Measurements from ENCODE around the gene TSPAN6.

The TSPAN6 gene

DNA sequence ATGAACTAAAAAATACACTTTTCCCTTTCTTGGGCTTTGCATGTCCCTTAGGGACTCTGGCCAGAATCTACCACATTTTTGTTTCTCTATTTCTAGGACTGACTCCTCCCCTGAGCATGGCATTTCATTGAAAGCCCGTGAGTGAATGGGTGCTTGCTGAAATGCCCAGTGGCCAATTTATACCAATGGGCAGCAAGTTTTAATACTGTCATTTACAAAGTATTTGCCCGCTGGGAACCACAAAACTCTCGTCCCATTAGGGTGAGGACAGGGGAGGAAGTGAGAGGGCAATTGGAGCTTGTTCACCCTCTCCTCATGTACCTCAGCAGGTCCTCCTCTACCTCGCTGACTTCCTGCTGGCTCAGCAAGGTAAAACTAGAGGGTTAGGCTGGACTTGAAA lies 8.5 kb upstream of the TSPAN6 start:
- DNase-seq, result peak; percentile 21

- no peak for DNase-seq
These were observed 7.6 kb upstream of the TSPAN6 start, which contains the start of gene SRPX2 for GRCh38 chrX:100643956-100644860. Gene SRPX2, plus strand, starts transcription at chrX:100644199. Its CDS starts 2,124 bp downstream, at chrX:100646323.

GRCh38 chrX:100643212-100643611 lies 6.6 kb upstream of the TSPAN6 start:
- DNase-seq, result no peak

DNA sequence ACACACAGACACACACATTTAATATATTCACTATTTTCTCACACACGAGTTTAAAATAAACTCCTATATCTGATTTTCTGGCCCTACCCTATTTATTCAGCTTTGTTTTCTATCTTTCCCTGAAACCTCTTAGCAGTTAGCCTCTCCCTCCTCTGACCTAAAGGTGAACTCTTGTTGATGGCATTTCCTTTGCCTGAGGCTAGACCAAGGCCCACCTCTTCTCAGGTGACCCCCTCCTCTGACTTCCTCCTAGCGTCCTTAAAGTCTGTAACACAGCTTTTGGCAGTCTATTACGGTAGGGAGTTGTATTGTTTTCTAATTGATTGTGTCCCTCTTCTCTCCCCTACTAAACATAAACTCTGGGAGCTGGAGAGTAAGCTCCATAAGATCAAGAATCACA lies 5.7 kb upstream of the TSPAN6 start:
- DNase-seq, result no peak

- DNase-seq, result no peak
These were observed 651 bp downstream of the TSPAN6 start for GRCh38 chrX:100635989-100636320.

DNA sequence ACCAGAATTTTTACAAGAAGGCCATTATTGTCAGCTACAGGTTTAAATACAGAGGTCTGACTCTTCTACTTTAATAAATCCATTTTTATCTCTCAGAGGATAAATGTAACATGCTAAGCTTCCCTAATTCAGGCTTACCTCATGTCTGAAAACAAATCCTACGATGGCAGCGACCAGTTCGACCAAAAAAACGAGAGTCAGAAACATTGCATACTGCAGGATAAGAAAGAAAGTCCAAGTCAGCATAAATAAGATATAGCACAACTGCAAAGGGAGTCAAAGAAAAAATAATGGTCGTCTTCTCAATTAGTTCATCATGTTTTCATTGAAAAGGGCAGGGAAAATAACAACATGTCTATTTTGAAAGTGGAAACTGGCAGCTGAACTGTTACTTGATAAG lies 1.6 kb downstream of the TSPAN6 start:
- no peak for DNase-seq

DNA sequence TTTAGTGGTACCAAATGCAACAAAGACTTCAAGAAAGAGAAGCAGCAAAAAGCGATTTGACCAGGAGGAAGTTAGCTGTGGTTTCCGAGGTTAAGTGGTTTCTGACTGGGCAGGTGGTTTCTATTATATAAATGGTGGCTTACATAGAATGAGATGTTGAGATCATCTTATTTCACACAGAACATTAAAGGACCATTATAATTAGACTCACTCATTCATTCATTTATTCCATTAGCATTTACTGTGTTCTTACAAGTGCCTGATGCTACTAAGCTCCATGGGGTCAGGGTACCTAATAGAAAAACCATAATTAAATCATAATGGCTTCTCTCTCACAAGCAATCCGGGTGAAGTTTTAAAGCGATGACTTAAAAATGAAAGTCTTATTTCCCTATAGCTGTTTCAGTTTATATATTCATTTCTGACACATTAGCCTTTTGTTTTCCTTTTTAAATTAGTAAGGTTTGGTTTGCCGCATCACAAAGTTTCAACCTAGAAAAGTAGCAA lies 10.6 kb downstream of the TSPAN6 start:
- DNase-seq, result peak; percentile 26

DNA sequence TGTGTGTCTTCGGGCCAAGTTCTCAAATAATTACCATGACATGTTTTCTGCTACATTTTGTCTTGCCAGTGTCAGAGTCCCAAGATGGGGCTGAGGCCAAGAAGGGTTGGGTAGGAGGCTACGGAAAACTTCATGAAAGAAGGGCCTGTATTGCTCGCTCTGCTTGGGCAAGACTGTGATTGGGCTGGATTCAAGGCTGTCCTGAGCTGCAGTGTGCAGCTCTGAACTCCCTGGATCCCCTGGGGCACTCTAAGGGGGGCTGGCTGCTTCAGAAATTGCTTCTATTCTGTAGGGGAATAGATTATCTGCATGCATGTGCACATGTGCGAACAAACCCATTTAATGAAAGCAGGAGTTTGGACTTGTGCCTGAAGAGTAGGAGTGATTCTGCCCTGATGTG lies 13.6 kb downstream of the TSPAN6 start:
- DNase-seq, result no peak

- DNase-seq, result peak; percentile 8
These were observed 21.6 kb downstream of the TSPAN6 start for GRCh38 chrX:100615005-100615404.

DNA sequence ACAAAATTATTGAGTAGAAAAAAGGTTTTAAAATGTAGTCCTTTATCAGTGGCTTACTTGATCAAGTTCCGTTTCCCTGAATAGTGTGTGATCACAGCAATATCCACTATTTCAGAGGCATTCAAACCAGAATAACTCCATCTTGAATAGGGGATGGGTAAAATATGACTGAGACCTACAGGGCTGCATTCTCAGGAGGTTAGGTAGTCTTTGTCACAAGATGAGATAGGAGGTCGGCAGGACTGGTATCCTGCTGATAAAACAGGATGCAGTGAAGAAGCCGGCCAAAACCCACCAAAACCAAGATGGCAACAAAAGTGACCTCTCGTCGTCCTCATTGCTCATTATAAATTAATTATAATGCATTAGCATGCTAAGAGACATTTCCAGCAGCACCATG lies 24.7 kb downstream of the TSPAN6 start:
- DNase-seq, result no peak

- DNase-seq, result no peak
These were observed 27.0 kb downstream of the TSPAN6 start for GRCh38 chrX:100609591-100609990.

- no peak for DNase-seq
These were observed 29.9 kb downstream of the TSPAN6 start for GRCh38 chrX:100606753-100607152.

- no peak for DNase-seq
These were observed 35.8 kb downstream of the TSPAN6 start for GRCh38 chrX:100600758-100601157.

DNA sequence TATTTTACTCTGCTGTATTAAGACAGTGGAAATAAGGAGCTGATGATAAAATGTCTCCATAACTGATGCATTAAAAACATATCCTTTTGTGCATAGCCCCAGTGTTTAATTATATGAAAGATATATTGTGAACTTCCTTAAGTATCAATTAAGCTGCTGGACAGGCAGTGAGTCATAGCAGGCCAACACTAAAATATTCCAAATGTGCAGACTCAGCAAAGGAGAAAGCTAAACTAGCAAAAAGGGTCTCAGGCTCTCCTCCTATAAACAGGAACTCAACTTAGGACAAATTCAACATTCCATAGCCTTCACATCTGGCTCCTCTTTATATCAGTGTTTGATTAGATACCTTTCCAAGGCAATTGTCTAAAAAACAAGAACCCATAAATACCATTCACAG lies 36.3 kb downstream of the TSPAN6 start:
- DNase-seq, result no peak

DNA sequence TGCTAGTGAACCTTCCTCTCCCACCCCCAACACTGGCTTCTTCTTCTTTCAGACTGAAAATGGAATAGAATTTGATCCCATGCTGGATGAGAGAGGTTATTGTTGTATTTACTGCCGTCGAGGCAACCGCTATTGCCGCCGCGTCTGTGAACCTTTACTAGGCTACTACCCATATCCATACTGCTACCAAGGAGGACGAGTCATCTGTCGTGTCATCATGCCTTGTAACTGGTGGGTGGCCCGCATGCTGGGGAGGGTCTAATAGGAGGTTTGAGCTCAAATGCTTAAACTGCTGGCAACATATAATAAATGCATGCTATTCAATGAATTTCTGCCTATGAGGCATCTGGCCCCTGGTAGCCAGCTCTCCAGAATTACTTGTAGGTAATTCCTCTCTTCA lies 37.1 kb downstream of the TSPAN6 start:
- DNase-seq, result no peak

- no peak for DNase-seq
These were observed 40.0 kb downstream of the TSPAN6 start for GRCh38 chrX:100596601-100597000.

DNA sequence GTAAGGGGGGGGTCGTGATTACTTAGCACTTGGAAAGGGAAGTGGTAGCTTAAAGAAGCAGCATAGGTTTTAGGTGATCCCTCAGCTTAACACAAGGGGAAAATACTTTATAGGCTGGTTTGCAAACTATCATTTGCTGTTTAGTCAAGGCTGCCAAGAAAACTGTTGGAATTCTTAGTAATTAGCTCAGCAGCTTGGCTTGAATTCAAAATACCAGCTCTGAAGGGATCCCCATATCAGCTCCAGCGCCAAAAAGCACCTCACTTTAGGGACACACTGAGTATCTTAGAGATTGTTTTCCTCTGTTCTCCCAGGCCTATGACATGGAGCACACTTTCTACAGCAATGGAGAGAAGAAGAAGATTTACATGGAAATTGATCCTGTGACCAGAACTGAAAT lies 43.0 kb downstream of the TSPAN6 start:
- DNase-seq, result no peak

DNA sequence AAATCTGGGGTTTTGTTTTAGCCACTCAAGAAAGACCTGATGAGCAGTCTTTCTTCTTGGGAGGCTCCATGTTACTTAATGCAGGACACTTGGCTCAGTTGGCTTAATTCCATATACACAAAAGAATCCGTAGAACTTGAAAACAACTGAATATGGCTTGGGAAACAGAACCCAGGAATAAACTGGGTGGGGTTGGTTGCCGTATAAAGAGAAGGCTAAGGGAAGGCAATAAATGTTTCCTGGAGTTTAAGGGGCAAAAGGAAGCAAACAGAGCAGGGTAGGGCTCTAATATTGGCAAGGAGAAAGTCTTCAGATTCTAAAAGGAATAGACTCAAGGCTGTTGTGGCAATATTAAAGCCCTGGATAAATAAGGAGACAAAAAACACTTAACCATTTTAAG lies 43.5 kb downstream of the TSPAN6 start:
- DNase-seq, result no peak

GRCh38 chrX:100591256-100592051 lies 45.2 kb downstream of the TSPAN6 start:
- DNase-seq, result no peak

DNA sequence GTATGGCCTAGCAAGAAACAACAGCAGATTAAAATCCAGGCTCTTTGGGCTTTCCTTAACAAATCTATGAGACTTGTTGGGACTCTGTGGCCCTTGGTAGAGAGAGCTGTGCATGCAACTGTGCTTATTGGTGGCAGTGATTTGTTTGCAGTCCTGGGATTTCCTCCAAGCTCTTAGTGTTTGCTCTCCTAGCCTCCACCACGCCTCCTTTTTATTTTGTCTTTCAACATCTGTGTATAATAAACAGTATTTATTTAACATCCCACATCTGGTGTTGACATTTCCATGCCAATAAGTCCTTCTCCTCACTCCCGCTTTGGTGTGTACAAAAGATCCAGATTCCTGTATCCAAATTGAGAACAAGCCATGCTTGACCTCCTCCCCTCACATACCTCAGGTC lies 48.7 kb downstream of the TSPAN6 start:
- no peak for DNase-seq

- no peak for DNase-seq
These were observed 49.9 kb downstream of the TSPAN6 start for GRCh38 chrX:100586747-100587146.

GRCh38 chrX:100584611-100585010 lies 52.0 kb downstream of the TSPAN6 start, which contains the start of gene TNMD:
Gene TNMD, plus strand, starts transcription at chrX:100584936. Its CDS starts 83 bp downstream, at chrX:100585019.
- no peak for DNase-seq

Measured in RPMI8226 (cell line).